ENCODE results near the gene GMEB2. TPM values are rescaled to one million over a fixed set of nuclear protein-coding genes. Genes with fewer than 3 reads are reported as not detected.

GMEB2 gene
- total RNA-seq, 2 donors from 2014 or later, result 18.4 to 27.9 TPM

DNA sequence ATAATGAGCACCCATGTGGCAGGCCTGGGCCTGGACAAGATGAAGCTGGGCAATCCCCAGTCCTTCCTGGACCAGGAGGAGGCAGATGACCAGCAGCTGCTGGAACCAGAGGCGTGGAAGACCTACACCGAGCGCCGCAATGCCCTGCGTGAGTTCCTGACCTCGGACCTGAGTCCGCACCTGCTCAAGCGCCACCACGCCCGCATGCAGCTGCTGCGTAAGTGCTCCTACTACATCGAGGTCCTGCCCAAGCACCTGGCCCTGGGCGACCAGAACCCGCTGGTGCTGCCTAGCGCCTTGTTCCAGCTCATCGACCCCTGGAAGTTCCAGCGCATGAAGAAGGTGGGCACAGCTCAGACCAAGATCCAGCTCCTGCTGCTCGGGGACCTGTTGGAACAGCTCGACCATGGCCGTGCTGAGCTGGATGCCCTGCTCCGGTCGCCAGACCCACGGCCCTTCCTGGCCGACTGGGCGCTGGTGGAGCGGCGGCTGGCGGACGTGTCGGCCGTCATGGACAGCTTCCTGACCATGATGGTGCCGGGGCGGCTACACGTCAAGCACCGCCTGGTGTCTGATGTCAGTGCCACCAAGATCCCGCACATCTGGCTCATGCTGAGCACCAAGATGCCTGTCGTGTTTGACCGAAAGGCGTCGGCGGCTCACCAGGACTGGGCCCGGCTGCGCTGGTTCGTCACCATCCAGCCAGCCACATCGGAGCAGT, 71.1 kb downstream of the GMEB2 start:
- Histone ChIP-seq H3K27me3 (replicated peaks; ENCODE audit: insufficient read depth) (no peaks in the 10 kb centered on the region), H3K36me3 (peaks cover 0 to 4% of the 10 kb centered on the region in 2 donors), H3K4me1 (replicated peaks) (no peaks in the 10 kb centered on the region), H3K4me3 (no peak overlapping the region), H3K27ac (no peak overlapping the region), H3K9me3 (no peaks in the 10 kb centered on the region)
- 94% methylated on average over 30 of the region's 45 CpGs for WGBS
- TF ChIP-seq, protein P1, sequence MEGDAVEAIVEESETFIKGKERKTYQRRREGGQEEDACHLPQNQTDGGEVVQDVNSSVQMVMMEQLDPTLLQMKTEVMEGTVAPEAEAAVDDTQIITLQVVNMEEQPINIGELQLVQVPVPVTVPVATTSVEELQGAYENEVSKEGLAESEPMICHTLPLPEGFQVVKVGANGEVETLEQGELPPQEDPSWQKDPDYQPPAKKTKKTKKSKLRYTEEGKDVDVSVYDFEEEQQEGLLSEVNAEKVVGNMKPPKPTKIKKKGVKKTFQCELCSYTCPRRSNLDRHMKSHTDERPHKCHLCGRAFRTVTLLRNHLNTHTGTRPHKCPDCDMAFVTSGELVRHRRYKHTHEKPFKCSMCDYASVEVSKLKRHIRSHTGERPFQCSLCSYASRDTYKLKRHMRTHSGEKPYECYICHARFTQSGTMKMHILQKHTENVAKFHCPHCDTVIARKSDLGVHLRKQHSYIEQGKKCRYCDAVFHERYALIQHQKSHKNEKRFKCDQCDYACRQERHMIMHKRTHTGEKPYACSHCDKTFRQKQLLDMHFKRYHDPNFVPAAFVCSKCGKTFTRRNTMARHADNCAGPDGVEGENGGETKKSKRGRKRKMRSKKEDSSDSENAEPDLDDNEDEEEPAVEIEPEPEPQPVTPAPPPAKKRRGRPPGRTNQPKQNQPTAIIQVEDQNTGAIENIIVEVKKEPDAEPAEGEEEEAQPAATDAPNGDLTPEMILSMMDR (IDR thresholded peaks at IDR 0.05), result no peak
- no peak for TF ChIP-seq POLR2A (IDR thresholded peaks at IDR 0.05)
- TF ChIP-seq POLR2AphosphoS5 (IDR thresholded peaks at IDR 0.05), result no peak
- no peak for DNase-seq (ENCODE audit: low spot score)
- intact Hi-C loops (cut with DNase I), result no loop called here

DNA sequence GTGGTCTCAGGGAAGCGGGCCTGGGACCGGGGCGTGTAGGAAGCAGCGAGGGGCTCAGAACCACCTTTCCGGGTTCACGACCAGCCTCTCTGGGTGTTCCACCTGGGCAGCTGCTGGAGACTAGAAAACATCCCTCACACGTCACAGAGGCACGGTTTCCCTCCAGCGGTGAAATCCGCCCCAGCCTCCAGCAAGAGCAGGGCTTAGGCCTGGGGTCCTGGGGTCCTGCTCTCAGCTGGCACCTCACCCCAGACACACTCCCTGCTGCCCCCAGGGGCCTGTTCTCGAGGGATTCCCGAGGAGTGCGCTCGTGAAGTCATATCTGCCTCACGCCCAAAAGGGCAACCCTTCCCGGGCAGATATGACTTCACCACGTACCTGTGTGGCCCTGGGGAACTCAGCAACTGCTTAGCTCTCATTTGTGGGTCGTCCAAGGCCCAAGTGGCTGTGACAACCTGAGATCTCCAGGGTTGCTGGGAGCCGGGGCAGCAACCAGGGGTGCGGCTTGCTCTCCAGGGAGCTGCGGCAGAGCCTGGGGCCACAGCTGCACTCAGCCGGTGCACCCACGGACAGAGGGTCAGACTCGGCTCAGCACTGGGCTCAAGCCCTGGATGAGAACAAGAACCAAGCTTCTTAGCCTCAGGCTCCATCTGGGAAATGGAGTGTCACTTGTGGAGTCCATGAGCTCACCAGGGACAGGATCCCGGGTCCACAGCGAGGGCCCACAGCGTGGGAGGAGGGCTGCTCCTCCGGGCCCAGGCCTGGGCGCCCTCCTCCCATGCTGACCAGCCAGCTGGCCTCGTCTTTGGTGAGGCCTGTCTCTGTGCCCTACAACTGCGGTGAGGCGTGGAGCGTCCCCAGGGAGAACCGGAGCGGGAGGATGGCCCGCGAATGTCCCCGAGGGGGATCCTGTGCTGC, 72.3 kb downstream of the GMEB2 start:
- no peaks in the 10 kb centered on the region for H3K4me1 ChIP-seq (replicated peaks)
- no peak for DNase-seq (ENCODE audit: low spot score)
- no peaks in the 10 kb centered on the region for H3K36me3 ChIP-seq
- no peaks in the 10 kb centered on the region for H3K27me3 ChIP-seq (replicated peaks; ENCODE audit: insufficient read depth)
- no peak overlapping the region for H3K27ac ChIP-seq
- H3K9me3 ChIP-seq, result no peaks in the 10 kb centered on the region
- peak overlapping the region; percentile 38 to 51 for H3K4me3 ChIP-seq
- TF ChIP-seq, protein P1 (IDR thresholded peaks at IDR 0.05), result no peak
- TF ChIP-seq POLR2A (IDR thresholded peaks at IDR 0.05), result no peak
- WGBS, result 80% methylated on average over 38 of the region's 38 CpGs
- intact Hi-C loops (cut with DNase I), result no loop called here

DNA sequence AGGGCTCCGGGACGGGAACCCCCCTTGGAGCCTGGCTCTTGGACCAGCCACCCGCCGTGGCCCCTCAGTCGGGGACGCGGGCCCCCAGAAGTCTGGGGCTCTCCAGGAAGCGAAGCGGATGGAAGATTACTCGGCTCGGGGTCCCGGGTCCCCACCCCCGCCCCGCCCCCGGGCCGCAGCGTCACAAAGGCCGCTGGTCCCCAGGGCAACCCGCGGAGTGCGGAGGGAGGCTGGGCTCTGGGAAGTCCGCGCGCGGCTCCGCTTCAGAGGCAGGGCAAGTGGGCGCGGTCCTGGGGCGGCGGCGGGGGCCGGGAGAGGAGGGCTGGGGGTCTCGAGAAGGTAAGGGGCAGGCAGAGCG, 73.0 kb downstream of the GMEB2 start, which contains the start of gene FNDC11:
Gene FNDC11, plus strand, starts transcription at position 227 of the 358 bp plus-strand sequence. CDS start 1,505 bp downstream, outside the sequence.
- Histone ChIP-seq H3K4me1 (replicated peaks) (no peaks in the 10 kb centered on the region), H3K9me3 (no peaks in the 10 kb centered on the region), H3K27me3 (replicated peaks; ENCODE audit: insufficient read depth) (no peaks in the 10 kb centered on the region), H3K4me3 (peak within 1 kb of the TSS; percentile 38 to 51), H3K36me3 (no peaks in the 10 kb centered on the region), H3K27ac (no peak within 1 kb of the TSS)
- intact Hi-C loops (cut with DNase I), result no loop called here
- TF ChIP-seq, protein P1 (IDR thresholded peaks at IDR 0.05), result no peak
- no peak for TF ChIP-seq POLR2A (IDR thresholded peaks at IDR 0.05)
- no peak for TF ChIP-seq POLR2AphosphoS5 (IDR thresholded peaks at IDR 0.05)
- no peak for DNase-seq (ENCODE audit: low spot score)
- 5% methylated on average over 24 of the region's 34 CpGs for WGBS

GRCh38 chr20:63553251-63553932, 73.5 kb downstream of the GMEB2 start:
- WGBS, result 4% methylated on average over 36 of the region's 37 CpGs
- H3K9me3 ChIP-seq, result no peaks in the 10 kb centered on the region
- H3K36me3 ChIP-seq, result no peaks in the 10 kb centered on the region
- H3K4me3 ChIP-seq, result peak overlapping the region; percentile 38 to 51
- no peaks in the 10 kb centered on the region for H3K27me3 ChIP-seq (replicated peaks; ENCODE audit: insufficient read depth)
- H3K27ac ChIP-seq, result no peak overlapping the region
- no peak for TF ChIP-seq POLR2AphosphoS5 (IDR thresholded peaks at IDR 0.05)
- TF ChIP-seq, protein P1 (IDR thresholded peaks at IDR 0.05), result no peak
- peak; percentile 42 for TF ChIP-seq POLR2A (IDR thresholded peaks at IDR 0.05)
- no peaks in the 10 kb centered on the region for H3K4me1 ChIP-seq (replicated peaks)
- DNase-seq (ENCODE audit: low spot score), result peak; percentile 81
- intact Hi-C loops (cut with DNase I), result no loop called here
